H7 (cell line): Measurements from ENCODE around the gene CXCL17. TPM values are rescaled to one million over a fixed set of nuclear protein-coding genes. Genes with fewer than 3 reads are reported as not detected.
"Not testable (repeated sequence)": the region's sequence is repeated elsewhere in the genome, so short reads cannot be mapped to it uniquely, and the experiment has no call there.

Source experiments
- DNase-seq: peaks from one replicate; pipeline ENCODE4 v3.0.0; 2012
- H3K27me3 ChIP-seq: 2 replicates; pipeline ENCODE4 v1.6.0; 2011; ENCODE audit warnings: mild to moderate bottlenecking, low read length; ENCODE audit not compliant: control insufficient read depth, insufficient read depth
- H3K36me3 ChIP-seq: replicated peaks from 2 replicates; pipeline ENCODE4 v1.5.1; 2011; ENCODE audit warnings: low read length; ENCODE audit not compliant: control insufficient read depth, insufficient read depth
- H3K4me3 ChIP-seq: 2 replicates; pipeline ENCODE4 v1.5.1; 2011; ENCODE audit warnings: low read depth, mild to moderate bottlenecking, control low read depth, low read length, moderate library complexity; ENCODE audit not compliant: insufficient read depth
- total RNA-seq: library from RNA; depleted of rRNA; stranded (reverse); fragments of >200 nt; shearing (Covaris generic); gene quantifications from 2 replicates; pipeline ENCODE4 v1.2.3, GENCODE V29; 2014

CXCL17 gene
- total RNA-seq, 1 experiment from 2014 or later = not detected

- not testable (repeated sequence) for DNase-seq, H3K4me3 ChIP-seq, H3K27me3 ChIP-seq, H3K36me3 ChIP-seq
Observed at GRCh38 chr19:42448306-42448705, 5.6 kb upstream of the CXCL17 start.

- H3K27me3 ChIP-seq = peaks cover 2% of the 10 kb centered on the region; the same call in 1 of the 2 replicates
- H3K4me3 ChIP-seq = no peak overlapping the region
- DNase-seq = no peak
- H3K36me3 ChIP-seq = no peaks in the 10 kb centered on the region
Observed at GRCh38 chr19:42445948-42446347, 3.2 kb upstream of the CXCL17 start.

GRCh38 chr19:42443944-42444398 is 1.2 kb upstream of the CXCL17 start:
- Histone ChIP-seq H3K27me3 (peaks cover 4% of the 10 kb centered on the region; the same call in 1 of the 2 replicates), H3K4me3 (no peak overlapping the region), H3K36me3 (no peaks in the 10 kb centered on the region)
- DNase-seq = no peak

- Histone ChIP-seq H3K4me3 (no peak overlapping the region), H3K36me3 (no peaks in the 10 kb centered on the region), H3K27me3 (peaks cover 4% of the 10 kb centered on the region; the same call in 1 of the 2 replicates)
- DNase-seq = no peak
Observed at GRCh38 chr19:42441049-42441445, 1.7 kb downstream of the CXCL17 start.

- H3K27me3 ChIP-seq = peaks cover 4% of the 10 kb centered on the region; the same call in 1 of the 2 replicates
- no peak overlapping the region for H3K4me3 ChIP-seq
- H3K36me3 ChIP-seq = no peaks in the 10 kb centered on the region
- peak; percentile 74 for DNase-seq
Observed at GRCh38 chr19:42440357-42441048, 2.2 kb downstream of the CXCL17 start.

GRCh38 chr19:42436006-42436405 is 6.7 kb downstream of the CXCL17 start:
- Histone ChIP-seq H3K36me3 (no peaks in the 10 kb centered on the region), H3K4me3 (no peak overlapping the region), H3K27me3 (peaks cover 3% of the 10 kb centered on the region; the same call in 1 of the 2 replicates)
- no peak for DNase-seq

- Histone ChIP-seq H3K36me3 (no peaks in the 10 kb centered on the region), H3K27me3 (no peaks in the 10 kb centered on the region), H3K4me3 (no peak overlapping the region)
- DNase-seq = no peak
Observed at GRCh38 chr19:42435316-42435715, 7.4 kb downstream of the CXCL17 start.

- no peak overlapping the region for H3K4me3 ChIP-seq
- DNase-seq = peak; percentile 72
- H3K27me3 ChIP-seq = no peaks in the 10 kb centered on the region
- H3K36me3 ChIP-seq = no peaks in the 10 kb centered on the region
Observed at GRCh38 chr19:42433503-42434260, 9.1 kb downstream of the CXCL17 start.

GRCh38 chr19:42431486-42431885 is 11.3 kb downstream of the CXCL17 start:
- Histone ChIP-seq H3K27me3 (peaks cover 3% of the 10 kb centered on the region; the same call in 1 of the 2 replicates), H3K4me3 (no peak overlapping the region), H3K36me3 (no peaks in the 10 kb centered on the region)
- DNase-seq = no peak

GRCh38 chr19:42428676-42429075 is 14.1 kb downstream of the CXCL17 start:
- Histone ChIP-seq H3K27me3 (peaks cover 20% of the 10 kb centered on the region), H3K36me3 (no peaks in the 10 kb centered on the region), H3K4me3 (no peak overlapping the region)
- no peak for DNase-seq

GRCh38 chr19:42427313-42427712 is 15.4 kb downstream of the CXCL17 start, which contains the start of gene LIPE:
Gene LIPE, minus strand, starts transcription at chr19:42427388. Its CDS starts 239 bp downstream, at chr19:42427149.
- Histone ChIP-seq H3K4me3 (no peak within 1 kb of the TSS), H3K36me3 (no peaks in the 10 kb centered on the region), H3K27me3 (peaks cover 29% of the 10 kb centered on the region)
- no peak for DNase-seq

- Histone ChIP-seq H3K36me3 (no peaks in the 10 kb centered on the region), H3K4me3 (no peak overlapping the region), H3K27me3 (peaks cover 33% of the 10 kb centered on the region)
- peak; percentile 19 for DNase-seq
Observed at GRCh38 chr19:42426643-42427042, 16.1 kb downstream of the CXCL17 start.

- Histone ChIP-seq H3K27me3 (peaks cover 33% of the 10 kb centered on the region), H3K4me3 (no peak overlapping the region), H3K36me3 (no peaks in the 10 kb centered on the region)
- peak; percentile 84 for DNase-seq
Observed at GRCh38 chr19:42424712-42425131, 18.0 kb downstream of the CXCL17 start.

GRCh38 chr19:42424345-42424707 is 18.4 kb downstream of the CXCL17 start:
- peak; percentile 51 for DNase-seq
- peaks cover 33% of the 10 kb centered on the region for H3K27me3 ChIP-seq
- H3K36me3 ChIP-seq = no peaks in the 10 kb centered on the region; the same call in 1 of the 2 replicates
- H3K4me3 ChIP-seq = no peak overlapping the region
